Activated T-cell treated with anti-CD3 and anti-CD28 coated beads for 4 hours (primary cell): ENCODE measurements around the gene ECT2.
"Not testable (repeated sequence)": the region's sequence is repeated elsewhere in the genome, so short reads cannot be mapped to it uniquely, and the experiment has no call there.

ENCODE experiments used
- DNase-seq: peaks from one replicate; pipeline ENCODE4 v3.0.0-alpha.2; 2020

Gene ECT2

GRCh38 chr3:172750368-172751174, at the start of gene ECT2:
Gene ECT2 (plus strand): TSS chr3:172750726. CDS start chr3:172754531, 3,805 bp downstream.
- peak; percentile 92 for DNase-seq

GRCh38 chr3:172700936-172701455, 49.5 kb upstream of the ECT2 start:
- no peak for DNase-seq

- no peak for DNase-seq
Observed at GRCh38 chr3:172701751-172702150, 48.8 kb upstream of the ECT2 start.

GRCh38 chr3:172702256-172702655, 48.3 kb upstream of the ECT2 start:
- DNase-seq, result no peak

GRCh38 chr3:172702731-172703130, 47.8 kb upstream of the ECT2 start:
- not testable (repeated sequence) for DNase-seq

- DNase-seq, result no peak
Observed at GRCh38 chr3:172704001-172704400, 46.5 kb upstream of the ECT2 start.

GRCh38 chr3:172705170-172705569, 45.4 kb upstream of the ECT2 start:
- no peak for DNase-seq

GRCh38 chr3:172707030-172707429, 43.5 kb upstream of the ECT2 start:
- no peak for DNase-seq

- DNase-seq, result no peak
Observed at GRCh38 chr3:172707967-172708366, 42.6 kb upstream of the ECT2 start.

- no peak for DNase-seq
Observed at GRCh38 chr3:172708921-172709773, 41.4 kb upstream of the ECT2 start.

- DNase-seq, result no peak
Observed at GRCh38 chr3:172709774-172710663, 40.5 kb upstream of the ECT2 start.

GRCh38 chr3:172710664-172711453, 39.7 kb upstream of the ECT2 start, which contains the start of gene NCEH1:
Gene NCEH1 (minus strand): TSS chr3:172711067. CDS start chr3:172710984, 83 bp downstream.
- DNase-seq, result peak; percentile 45

- DNase-seq, result no peak
Observed at GRCh38 chr3:172711454-172711795, 39.1 kb upstream of the ECT2 start.

- no peak for DNase-seq
Observed at GRCh38 chr3:172713316-172713715, 37.2 kb upstream of the ECT2 start.

- DNase-seq, result no peak
Observed at GRCh38 chr3:172716476-172716875, 34.0 kb upstream of the ECT2 start.

GRCh38 chr3:172717493-172718088, 32.9 kb upstream of the ECT2 start:
- no peak for DNase-seq

GRCh38 chr3:172722536-172723040, 27.9 kb upstream of the ECT2 start:
- not testable (repeated sequence) for DNase-seq

GRCh38 chr3:172726380-172726779, 24.1 kb upstream of the ECT2 start:
- DNase-seq, result no peak

- no peak for DNase-seq
Observed at GRCh38 chr3:172735014-172735413, 15.5 kb upstream of the ECT2 start.

- DNase-seq, result no peak
Observed at GRCh38 chr3:172739462-172739861, 11.1 kb upstream of the ECT2 start.

- DNase-seq, result no peak
Observed at GRCh38 chr3:172746475-172746874, 4.1 kb upstream of the ECT2 start.
